Osteocyte (in vitro differentiated cells): ENCODE measurements around the gene ZC3H10. TPM values are rescaled to one million over a fixed set of nuclear protein-coding genes. Genes with fewer than 3 reads are reported as not detected.
"Not testable (repeated sequence)": the region's sequence is repeated elsewhere in the genome, so short reads cannot be mapped to it uniquely, and the experiment has no call there.

Source experiments
- DNase-seq: peaks from one replicate; pipeline ENCODE4 v3.0.0; 2021; ENCODE audit warnings: mixed read lengths; ENCODE audit not compliant: unreplicated experiment; ENCODE audit errors: extremely low spot score
- H3K27ac Mint-ChIP-seq: one replicate; pipeline ENCODE4 v1.8.0; 2021; ENCODE audit warnings: mild to moderate bottlenecking, mixed read lengths; ENCODE audit not compliant: unreplicated experiment
- H3K27me3 Mint-ChIP-seq: one replicate; pipeline ENCODE4 v1.8.0; 2021; ENCODE audit warnings: mixed read lengths; ENCODE audit not compliant: unreplicated experiment
- H3K36me3 Mint-ChIP-seq: one replicate; pipeline ENCODE4 v1.8.0; 2021; ENCODE audit warnings: mixed read lengths; ENCODE audit not compliant: unreplicated experiment
- H3K4me1 Mint-ChIP-seq: one replicate; pipeline ENCODE4 v1.8.0; 2021; ENCODE audit warnings: mixed read lengths; ENCODE audit not compliant: unreplicated experiment
- H3K4me3 Mint-ChIP-seq: one replicate; pipeline ENCODE4 v1.8.0; 2021; ENCODE audit warnings: mild to moderate bottlenecking, moderate library complexity, mixed read lengths; ENCODE audit not compliant: unreplicated experiment
- H3K9me3 Mint-ChIP-seq: one replicate; pipeline ENCODE4 v1.8.0; 2021; ENCODE audit warnings: mixed read lengths; ENCODE audit not compliant: unreplicated experiment
- CTCF ChIP-seq: fragments of 200-600 bp; sonication (generic); IDR thresholded peaks from 2 replicates; pipeline ENCODE4 v1.5.0; 2021; ENCODE audit warnings: antibody characterized with exemption, mild to moderate bottlenecking, moderate library complexity
- total RNA-seq: library from RNA; stranded (reverse); gene quantifications from 2 replicates; pipeline ENCODE4 v1.2.1, GENCODE V29; 2021

The ZC3H10 gene
- total RNA-seq, 1 donor from 2014 or later = 11.8 TPM

GRCh38 chr12:56155256-56155845 lies 37.3 kb downstream of the ZC3H10 start:
- Mint-ChIP-seq H3K27me3 (no peaks in the 10 kb centered on the region), H3K36me3 (peaks cover 26% of the 10 kb centered on the region), H3K27ac (peak overlapping the region; percentile 32), H3K9me3 (no peaks in the 10 kb centered on the region), H3K4me1 (peaks cover 61% of the 10 kb centered on the region), H3K4me3 (no peak overlapping the region)
- no peak for DNase-seq
- TF ChIP-seq CTCF = no peak

- H3K9me3 Mint-ChIP-seq, DNase-seq, H3K27me3 Mint-ChIP-seq: not testable (repeated sequence)
- H3K36me3 Mint-ChIP-seq = peaks cover 34% of the 10 kb centered on the region
- H3K4me1 Mint-ChIP-seq = peaks cover 63% of the 10 kb centered on the region
- peak overlapping the region; percentile 95 for H3K4me3 Mint-ChIP-seq
- peak overlapping the region; percentile 98 for H3K27ac Mint-ChIP-seq
These were observed 38.6 kb downstream of the ZC3H10 start for GRCh38 chr12:56156464-56157200.

- H3K36me3 Mint-ChIP-seq = peaks cover 35% of the 10 kb centered on the region
- H3K27ac Mint-ChIP-seq = peak overlapping the region; percentile 98
- DNase-seq = peak; percentile 92
- H3K9me3 Mint-ChIP-seq = no peaks in the 10 kb centered on the region
- peak; percentile 67 for TF ChIP-seq CTCF
- peaks cover 62% of the 10 kb centered on the region for H3K4me1 Mint-ChIP-seq
- peak overlapping the region; percentile 95 for H3K4me3 Mint-ChIP-seq
- H3K27me3 Mint-ChIP-seq = no peaks in the 10 kb centered on the region
These were observed 39.3 kb downstream of the ZC3H10 start for GRCh38 chr12:56157201-56158028.

DNA sequence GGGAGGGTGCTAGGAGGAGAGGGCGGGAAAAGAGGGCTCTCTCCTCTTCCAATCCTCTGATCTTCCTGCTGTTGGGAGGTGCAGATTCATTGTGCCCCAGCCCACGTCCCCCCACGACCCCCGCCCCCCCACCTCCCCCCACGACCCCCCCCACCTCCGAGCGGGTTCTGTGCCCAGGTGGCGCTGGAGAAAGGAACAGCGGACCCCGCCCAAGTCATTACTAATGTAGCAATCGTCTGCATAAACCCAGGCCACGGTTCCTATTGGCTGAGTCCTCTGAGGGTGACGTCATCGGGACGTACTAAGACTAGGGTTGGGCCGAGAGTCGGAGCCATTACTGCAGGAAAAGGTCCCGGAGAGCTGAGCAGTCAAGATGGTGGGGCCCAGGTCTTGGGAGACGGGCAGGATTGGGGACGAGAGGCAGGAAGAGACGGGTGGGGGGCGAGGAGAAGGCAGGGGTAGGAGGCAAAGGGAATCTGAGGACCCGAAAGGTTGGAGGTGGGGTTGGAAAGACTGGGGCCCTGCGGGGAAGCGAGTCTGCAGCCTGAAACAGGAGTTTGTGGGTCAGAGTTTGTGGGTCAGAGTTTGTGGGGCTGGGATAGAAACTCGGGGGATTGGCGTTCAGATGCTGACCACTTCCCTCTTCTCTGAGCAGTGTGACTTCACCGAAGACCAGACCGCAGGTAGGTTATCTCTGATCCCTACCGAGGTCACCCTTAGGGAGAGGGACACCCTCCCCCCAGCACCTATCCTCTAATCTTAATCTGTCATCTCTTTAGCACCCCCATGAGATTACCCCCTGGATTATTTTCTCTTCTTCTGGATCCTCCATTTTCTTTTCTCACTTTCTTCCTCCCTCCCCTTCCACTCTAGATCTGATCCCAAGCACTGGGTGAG lies 40.2 kb downstream of the ZC3H10 start, which contains the start of gene MYL6:
Gene MYL6, plus strand, starts transcription at position 331 of the 897 bp plus-strand sequence. Its CDS starts 43 bp downstream, at position 374.
- peaks cover 56% of the 10 kb centered on the region for H3K4me1 Mint-ChIP-seq
- DNase-seq = peak; percentile 96
- no peaks in the 10 kb centered on the region for H3K9me3 Mint-ChIP-seq
- peaks cover 38% of the 10 kb centered on the region for H3K36me3 Mint-ChIP-seq
- H3K27me3 Mint-ChIP-seq = no peaks in the 10 kb centered on the region
- H3K4me3 Mint-ChIP-seq = peak within 1 kb of the TSS; percentile 95
- no peak for TF ChIP-seq CTCF
- H3K27ac Mint-ChIP-seq = peak within 1 kb of the TSS; percentile 98

DNA sequence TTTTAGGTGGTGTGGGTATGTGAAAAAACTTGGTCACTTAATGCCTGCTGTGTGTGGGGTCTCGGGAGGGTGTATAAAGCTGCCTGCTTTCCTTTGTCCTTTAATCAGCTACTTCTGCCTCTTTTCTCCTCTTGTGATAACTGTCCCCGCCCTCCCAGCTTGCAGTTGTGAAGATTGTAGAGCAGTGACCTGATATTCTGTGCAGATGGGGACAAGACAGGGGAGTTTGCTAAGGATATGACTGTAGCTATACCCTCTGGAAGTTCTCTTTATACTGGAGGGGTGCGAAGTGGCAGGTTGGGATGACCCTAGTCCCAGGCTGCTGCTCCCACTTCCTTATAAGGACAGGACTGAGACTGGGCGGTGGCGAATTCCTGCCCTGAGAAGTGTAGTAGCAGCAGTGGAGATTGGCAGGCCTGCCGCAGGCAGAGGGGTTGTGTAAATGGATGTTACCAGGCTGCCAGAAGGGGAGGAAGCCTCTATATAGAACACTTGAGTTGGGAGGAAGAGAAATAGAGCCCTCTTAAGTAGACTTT lies 40.9 kb downstream of the ZC3H10 start:
- peak overlapping the region; percentile 98 for H3K27ac Mint-ChIP-seq
- H3K27me3 Mint-ChIP-seq = no peaks in the 10 kb centered on the region
- no peaks in the 10 kb centered on the region for H3K9me3 Mint-ChIP-seq
- DNase-seq = no peak
- H3K4me1 Mint-ChIP-seq = peaks cover 52% of the 10 kb centered on the region
- no peak for TF ChIP-seq CTCF
- H3K4me3 Mint-ChIP-seq = peak overlapping the region; percentile 95
- H3K36me3 Mint-ChIP-seq = peaks cover 43% of the 10 kb centered on the region
